ENCODE measurements around the gene FILIP1L.
"Not testable (repeated sequence)": the region's sequence is repeated elsewhere in the genome, so short reads cannot be mapped to it uniquely, and the experiment has no call there.

The FILIP1L gene

GRCh38 chr3:100072326-100073048, 41.8 kb downstream of the FILIP1L start:
- DNase-seq, result no peak

GRCh38 chr3:100069472-100069871, 44.8 kb downstream of the FILIP1L start:
- DNase-seq, result no peak

- peak; percentile 66 for DNase-seq
Observed at GRCh38 chr3:100068826-100069225, 45.5 kb downstream of the FILIP1L start.

- DNase-seq, result no peak
Observed at GRCh38 chr3:100067589-100067988, 46.7 kb downstream of the FILIP1L start.

GRCh38 chr3:100063929-100064461, 50.3 kb downstream of the FILIP1L start:
- DNase-seq, result no peak

GRCh38 chr3:100062665-100063064, 51.6 kb downstream of the FILIP1L start:
- DNase-seq, result no peak

- DNase-seq, result no peak
Observed at GRCh38 chr3:100060685-100061484, 53.4 kb downstream of the FILIP1L start.

- DNase-seq, result no peak
Observed at GRCh38 chr3:100059472-100059871, 54.8 kb downstream of the FILIP1L start.

GRCh38 chr3:100057716-100058575, 56.4 kb downstream of the FILIP1L start:
- no peak for DNase-seq

GRCh38 chr3:100053951-100054620, 60.2 kb downstream of the FILIP1L start:
- DNase-seq, result no peak

- DNase-seq, result not testable (repeated sequence)
Observed at GRCh38 chr3:100051513-100051912, 62.8 kb downstream of the FILIP1L start.

GRCh38 chr3:100048248-100048647, 66.1 kb downstream of the FILIP1L start:
- no peak for DNase-seq

- peak; percentile 28 for DNase-seq
Observed at GRCh38 chr3:100047455-100048141, 66.7 kb downstream of the FILIP1L start.

- DNase-seq, result no peak
Observed at GRCh38 chr3:100046986-100047385, 67.3 kb downstream of the FILIP1L start.

GRCh38 chr3:100045696-100046095, 68.6 kb downstream of the FILIP1L start:
- no peak for DNase-seq

- DNase-seq, result peak; percentile 58
Observed at GRCh38 chr3:100044369-100044768, 69.9 kb downstream of the FILIP1L start.

- no peak for DNase-seq
Observed at GRCh38 chr3:100043271-100043670, 71.0 kb downstream of the FILIP1L start.

GRCh38 chr3:100042166-100042981, 71.9 kb downstream of the FILIP1L start:
- DNase-seq, result no peak

- DNase-seq, result no peak
Observed at GRCh38 chr3:100041328-100041749, 73.0 kb downstream of the FILIP1L start.

- no peak for DNase-seq
Observed at GRCh38 chr3:100040451-100041225, 73.7 kb downstream of the FILIP1L start.
